ENCODE data around the gene LHX6. TPM values are rescaled to one million over a fixed set of nuclear protein-coding genes. Genes with fewer than 3 reads are reported as not detected.

LHX6 gene
- total and polyA plus RNA-seq, 2 of the 13 experiments (the other 11 are each of a cell fraction or from before 2014, with no cell fraction given) = 1.1 to 1.3 TPM

- Histone ChIP-seq H3K79me2 (ENCODE audit: insufficient read depth, low read length) (peaks cover 4% of the 10 kb centered on the region), H3K36me3 (replicated peaks in 1 of 2; ENCODE audit: control insufficient read depth in 1 of 2, insufficient read depth in 2 of 2, low read length in 2 of 2) (peaks cover 9 to 39% of the 10 kb centered on the region in 2 experiments; a peak in 4 of 5 replicates), H3K4me2 (ENCODE audit: low read depth, low read length) (no peak overlapping the region), H3K27me3 (ENCODE audit: control insufficient read depth in 1 of 2, insufficient read depth in 2 of 2, low read length in 2 of 2) (no peaks in the 10 kb centered on the region), H4K20me1 (ENCODE audit: insufficient read depth, low read length) (no peaks in the 10 kb centered on the region), H3K4me1 (ENCODE audit: insufficient read depth, low read length) (no peaks in the 10 kb centered on the region), H3K27ac (ENCODE audit: extremely low read length, insufficient read depth, low read length) (no peak overlapping the region), H3K4me3 (replicated peaks in 1 of 3; ENCODE audit: insufficient read depth in 1 of 3, low read depth in 2 of 3, low read length in 3 of 3) (no peak overlapping the region), H2AFZ (ENCODE audit: low read length) (no peak overlapping the region), H3K9me3 (ENCODE audit: low read length) (no peaks in the 10 kb centered on the region), H3K9ac (ENCODE audit: insufficient read depth, low read depth, low read length) (no peak overlapping the region)
- no TSS peak for BruUV-seq (replicated peaks)
- DNase-seq (ENCODE audit: low spot score) (no peak), FAIRE-seq (no peak), ATAC-seq (no peak)
- 92% methylated on average over 3 of the region's 3 CpGs for WGBS (ENCODE audit: low lambda C conversion rate)
- CTCF ChIA-PET (ENCODE audit: low intra/inter-chr PET ratio, low total read pairs) = no interaction called here
- TF ChIP-seq MAF1 (CRISPR knock-in tag; IDR thresholded peaks at IDR 0.05; ENCODE audit: borderline replicate concordance) = no peak
- TF ChIP-seq TARDBP (CRISPR knock-in tag; IDR thresholded peaks at IDR 0.05) = no peak
- TF ChIP-seq PTBP1 (IDR thresholded peaks at IDR 0.05; ENCODE audit: low read depth, low read length, poor library complexity, severe bottlenecking) = no peak
- no peak for TF ChIP-seq SMARCC2 (IDR thresholded peaks at IDR 0.05)
- TF ChIP-seq NFKB2 (CRISPR knock-in tag; IDR thresholded peaks at IDR 0.05; ENCODE audit: borderline replicate concordance) = no peak
- TF ChIP-seq ZNF513 (CRISPR knock-in tag; conservative IDR thresholded peaks at IDR 0.05) = no peak
- TF ChIP-seq RFX3 (CRISPR knock-in tag; IDR thresholded peaks at IDR 0.05) = no peak
- TF ChIP-seq ZNF775 (CRISPR knock-in tag; IDR thresholded peaks at IDR 0.05; ENCODE audit: borderline replicate concordance) = no peak
- TF ChIP-seq ZNF782 (CRISPR knock-in tag; IDR thresholded peaks at IDR 0.05; ENCODE audit: borderline replicate concordance) = no peak
- TF ChIP-seq GATAD2A (CRISPR knock-in tag; IDR thresholded peaks at IDR 0.05) = no peak
- TF ChIP-seq PAX8 (CRISPR knock-in tag; IDR thresholded peaks at IDR 0.05; ENCODE audit: borderline replicate concordance) = no peak
- TF ChIP-seq EED (CRISPR knock-in tag; IDR thresholded peaks at IDR 0.05) = no peak
- TF ChIP-seq AFF4 (CRISPR knock-in tag; IDR thresholded peaks at IDR 0.05) = no peak
- no peak for TF ChIP-seq KDM3A (CRISPR knock-in tag; IDR thresholded peaks at IDR 0.05; ENCODE audit: low read depth)
- intact Hi-C loops (cut with micrococcal nuclease; ENCODE audit: unreplicated experiment) (no loop called here), in situ Hi-C loops (cut with HindIII; ENCODE audit: extremely low pct_ligation_motif_present, low pct_unique_long_range_greater_than_20kb) (no loop called here)
- POLR2A ChIA-PET = no interaction called here
Observed at GRCh38 chr9:122254761-122255160, 26.0 kb upstream of the LHX6 start.

Data from HepG2 (cell line).